HCT116 (cell line): Measurements from ENCODE around the gene GNB1. TPM values are rescaled to one million over a fixed set of nuclear protein-coding genes. Genes with fewer than 3 reads are reported as not detected.

Source experiments
- ATAC-seq: fragments of 200-7000 bp; cut with Tn5 transposase; 2 replicates; pipeline ENCODE4 v1.9.1; 2020; ENCODE audit warnings: mild to moderate bottlenecking, moderate library complexity
- BruUV-seq: library from RNA; stranded (reverse); fragments of 400-500 nt; replicated peaks from 2 replicates; lab custom pipeline; 2021; lab: Mats Ljungman, UMichigan
- CTCF ChIA-PET: fragments of 300-600 bp; sonication (Branson Sonifier 250); formaldehyde crosslinking; loops from one replicate; lab custom pipeline; 2021; ENCODE audit warnings: antibody characterized with exemption; lab: Charles Lee
- POLR2A ChIA-PET: fragments of 300-600, 350-600 bp; sonication (Branson Sonifier 250); formaldehyde crosslinking; loops from one replicate; lab custom pipeline; 2021; ENCODE audit warnings: antibody characterized with exemption; lab: Charles Lee
- RAD21 ChIA-PET, 2 experiments: fragments of 300-600 bp; sonication (Branson Sonifier 250); formaldehyde crosslinking; loops; one replicate each; lab custom pipeline; 2023; ENCODE audit warnings: low total read pairs in 2 of 2; ENCODE audit not compliant: uncharacterized antibody in 2 of 2, unreplicated experiment in 2 of 2, low non-redundant PET in 1 of 2; lab: Charles Lee
- DNase-seq: peaks from one replicate; pipeline ENCODE4 v3.0.0-alpha.2; 2010; ENCODE audit warnings: low read depth, low spot score
- H2AFZ ChIP-seq: fragments of 200-600 bp; shearing (Covaris generic), sonication (generic); 2 replicates; pipeline ENCODE4 v1.6.1; 2017; ENCODE audit warnings: low read depth, mixed run types, mixed read lengths, antibody characterized with exemption, low read length; ENCODE audit not compliant: poor library complexity, severe bottlenecking
- H3K27ac ChIP-seq: 2 replicates; pipeline ENCODE4 v1.5.1; 2012; ENCODE audit warnings: low read depth, low read length
- H3K27me3 ChIP-seq: fragments of 200-600 bp; sonication (generic); 2 replicates; pipeline ENCODE4 v1.6.1; 2016; ENCODE audit warnings: mixed run types, low read length, mixed read lengths; ENCODE audit not compliant: insufficient read depth
- H3K36me3 ChIP-seq, 2 experiments: fragments of 200-500 bp in 1 of 2; fragments of 200-600 bp in 1 of 2; sonication (Bioruptor generic) in 1 of 2; sonication (generic) in 1 of 2; 2 replicates each; pipeline versions ENCODE4 v1.5.1 to v1.6.1; 2014 to 2016; ENCODE audit warnings: low read length in 2 of 2, inconsistent platforms in 1 of 2, mixed read lengths in 1 of 2, mixed run types in 1 of 2; ENCODE audit not compliant: insufficient read depth in 2 of 2, control insufficient read depth in 1 of 2
- H3K4me1 ChIP-seq, 2 experiments: fragments of 200-600 bp in 1 of 2; sonication (generic) in 1 of 2; 2 replicates each; pipeline versions ENCODE4 v1.5.1 to v1.6.1; 2012 to 2017; ENCODE audit warnings: low read length in 2 of 2, inconsistent platforms in 1 of 2, mild to moderate bottlenecking in 1 of 2, mixed read lengths in 1 of 2, mixed run types in 1 of 2, moderate library complexity in 1 of 2; ENCODE audit not compliant: insufficient read depth in 2 of 2, control insufficient read depth in 1 of 2
- H3K4me2 ChIP-seq: fragments of 200-600 bp; sonication (generic); 2 replicates; pipeline ENCODE4 v1.6.1; 2017; ENCODE audit warnings: mixed run types, low read length, mixed read lengths
- H3K4me3 ChIP-seq, 2 experiments: fragments of 200-600 bp in 1 of 2; sonication (generic) in 1 of 2; replicated peaks in 1 of 2; 2 replicates each; pipeline ENCODE4 v1.5.1; 2011 to 2016; ENCODE audit warnings: low read length in 2 of 2, control low read depth in 1 of 2, low read depth in 1 of 2, mild to moderate bottlenecking in 1 of 2, mixed read lengths in 1 of 2, mixed run types in 1 of 2
- H3K79me2 ChIP-seq: fragments of 200-600 bp; sonication (generic); 2 replicates; pipeline ENCODE4 v1.6.1; 2017; ENCODE audit warnings: mild to moderate bottlenecking, mixed run types, low read length, moderate library complexity, mixed read lengths; ENCODE audit not compliant: insufficient read depth
- H3K9ac ChIP-seq: fragments of 200-600 bp; sonication (generic); 2 replicates; pipeline ENCODE4 v1.6.1; 2016; ENCODE audit warnings: low read length, mixed read lengths
- H3K9me2 ChIP-seq: fragments of 200-600 bp; sonication (generic), shearing (Covaris generic); 2 replicates; pipeline ENCODE4 v1.6.1; 2017; ENCODE audit warnings: mixed run types, mild to moderate bottlenecking, moderate library complexity; ENCODE audit not compliant: insufficient read depth
- H3K9me3 ChIP-seq, 2 experiments: fragments of 200-500 bp in 1 of 2; fragments of 200-600 bp in 1 of 2; sonication (Bioruptor generic) in 1 of 2; sonication (generic) in 1 of 2; 2 replicates each; pipeline ENCODE4 v1.6.1; 2014 to 2017; ENCODE audit warnings: low read length in 2 of 2, mixed read lengths in 2 of 2, inconsistent platforms in 1 of 2, low read depth in 1 of 2, mild to moderate bottlenecking in 1 of 2, mixed run types in 1 of 2, moderate library complexity in 1 of 2; ENCODE audit not compliant: control insufficient read depth in 1 of 2, insufficient read depth in 1 of 2
- H4K20me1 ChIP-seq: fragments of 200-600 bp; sonication (generic), shearing (Covaris generic); 2 replicates; pipeline ENCODE4 v1.6.1; 2017; ENCODE audit warnings: mixed run types, mild to moderate bottlenecking, moderate library complexity; ENCODE audit not compliant: insufficient read depth
- CEBPB ChIP-seq: IDR thresholded peaks from 2 replicates; pipeline ENCODE4 v1.6.1; 2012; ENCODE audit warnings: low read depth
- EGR1 ChIP-seq: IDR thresholded peaks from 2 replicates; pipeline ENCODE4 v1.6.1; 2012; ENCODE audit warnings: low read depth
- ELF1 ChIP-seq: IDR thresholded peaks from 2 replicates; pipeline ENCODE4 v1.6.1; 2012; ENCODE audit warnings: low read depth, borderline replicate concordance
- EZH2 ChIP-seq: fragments of 200-600 bp; sonication (generic); IDR thresholded peaks from 2 replicates; pipeline ENCODE4 v1.6.1; 2017; ENCODE audit warnings: antibody characterized with exemption, mixed run types
- FOSL1 ChIP-seq: IDR thresholded peaks from 2 replicates; pipeline ENCODE4 v1.6.1; 2012; ENCODE audit warnings: low read depth
- JUND ChIP-seq: IDR thresholded peaks from 2 replicates; pipeline ENCODE4 v1.6.1; 2012
- POLR2A ChIP-seq: IDR thresholded peaks from 2 replicates; pipeline ENCODE4 v1.7.0; 2011; ENCODE audit warnings: borderline replicate concordance; ENCODE audit not compliant: insufficient read depth, insufficient read length; ENCODE audit errors: extremely low read depth
- POLR2AphosphoS5 ChIP-seq: IDR thresholded peaks from 2 replicates; pipeline ENCODE4 v1.6.1; 2011; ENCODE audit warnings: mild to moderate bottlenecking, low read depth, low read length, moderate library complexity
- RAD21 ChIP-seq: IDR thresholded peaks from 2 replicates; pipeline ENCODE4 v1.6.1; 2012; ENCODE audit warnings: low read depth, mild to moderate bottlenecking
- YY1 ChIP-seq: IDR thresholded peaks from 2 replicates; pipeline ENCODE4 v1.6.1; 2011; ENCODE audit warnings: low read length, low read depth, moderate library complexity, mild to moderate bottlenecking; ENCODE audit not compliant: insufficient replicate concordance; ENCODE audit errors: extremely low read depth
- ZBTB33 ChIP-seq: IDR thresholded peaks from 2 replicates; pipeline ENCODE4 v1.6.1; 2011; ENCODE audit warnings: mild to moderate bottlenecking, low read length, moderate library complexity; ENCODE audit not compliant: insufficient replicate concordance; ENCODE audit errors: extremely low read depth
- ZFX ChIP-seq: fragments of 450-650 bp; IDR thresholded peaks from 2 replicates; pipeline ENCODE4 v1.6.1; 2017
- ZNF274 ChIP-seq: fragments of 200-500 bp; sonication (Bioruptor generic); IDR thresholded peaks from 2 replicates; pipeline ENCODE4 v1.6.1; 2014; ENCODE audit warnings: mild to moderate bottlenecking, low read depth, low read length, inconsistent platforms
- intact Hi-C: fragments of 100-400 bp; cut with micrococcal nuclease; formaldehyde crosslinking; loops from 2 replicates; pipeline ENCODE4 v1.10.0; 2022
- total RNA-seq: library from RNA; stranded (reverse); gene quantifications from one replicate; pipeline ENCODE4 v1.2.1, GENCODE V29; 2021; ENCODE audit not compliant: unreplicated experiment
- TF ChIP-seq, protein P1 (sequence below): IDR thresholded peaks from 2 replicates; pipeline ENCODE4 v1.6.1; 2012
- TF ChIP-seq, protein P2 (sequence below): IDR thresholded peaks from 2 replicates; pipeline ENCODE4 v1.6.1; 2012

GNB1 gene
- total RNA-seq, 1 experiment from 2014 or later = 371 TPM

GRCh38 chr1:1937549-1938275 lies 46.8 kb upstream of the GNB1 start:
- no peak overlapping the region for H2AFZ ChIP-seq
- no peaks in the 10 kb centered on the region for H3K27me3 ChIP-seq
- H3K4me3 ChIP-seq = no peak overlapping the region
- no peak overlapping the region for H3K9ac ChIP-seq
- ATAC-seq = no peak
- no TSS peak for BruUV-seq
- H3K9me2 ChIP-seq = no peaks in the 10 kb centered on the region
- CTCF ChIA-PET = no interaction called here
- TF ChIP-seq ZNF274 = no peak
- TF ChIP-seq ELF1 = no peak
- TF ChIP-seq FOSL1 = no peak
- TF ChIP-seq POLR2A = no peak
- POLR2A ChIA-PET = no interaction called here
- H3K36me3 ChIP-seq = no peaks in the 10 kb centered on the region
- H3K27ac ChIP-seq = no peak overlapping the region
- no peak overlapping the region for H3K4me2 ChIP-seq
- peaks cover 0 to 9% of the 10 kb centered on the region in 2 experiments; a peak in 1 of 4 replicates for H3K9me3 ChIP-seq
- no peaks in the 10 kb centered on the region for H4K20me1 ChIP-seq
- H3K4me1 ChIP-seq = no peaks in the 10 kb centered on the region
- no peak for DNase-seq
- H3K79me2 ChIP-seq = no peaks in the 10 kb centered on the region
- RAD21 ChIA-PET = no interaction called here
- intact Hi-C loops = no loop called here

DNA sequence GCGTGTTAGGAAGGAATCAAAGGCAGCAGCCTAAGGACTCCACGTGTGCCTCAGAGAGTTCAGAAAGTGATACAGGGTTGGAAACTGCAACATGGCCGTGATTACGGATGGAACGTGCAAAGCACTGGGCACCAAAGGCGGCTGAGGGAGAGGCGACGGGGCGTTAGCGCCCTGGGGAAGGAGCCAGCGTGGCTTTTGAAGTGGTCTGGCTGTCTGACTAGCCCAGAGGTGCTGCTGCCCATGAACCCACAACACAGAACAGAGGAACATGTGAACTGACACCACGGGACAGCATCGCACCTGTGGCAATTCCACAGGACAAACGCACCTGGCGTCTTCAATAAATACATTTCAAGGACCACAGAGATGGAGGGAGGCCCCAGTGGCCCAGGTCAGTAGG lies 46.2 kb upstream of the GNB1 start:
- CTCF ChIA-PET = no interaction called here
- ATAC-seq (no peak), DNase-seq (no peak)
- Histone ChIP-seq H3K27me3 (no peaks in the 10 kb centered on the region), H2AFZ (no peak overlapping the region), H3K9ac (no peak overlapping the region), H3K4me1 (no peaks in the 10 kb centered on the region), H3K27ac (no peak overlapping the region), H3K4me2 (no peak overlapping the region), H3K9me2 (no peaks in the 10 kb centered on the region), H3K79me2 (no peaks in the 10 kb centered on the region), H3K36me3 (no peaks in the 10 kb centered on the region), H3K4me3 (no peak overlapping the region), H4K20me1 (no peaks in the 10 kb centered on the region), H3K9me3 (peaks cover 0 to 9% of the 10 kb centered on the region in 2 experiments; a peak in 1 of 4 replicates)
- intact Hi-C loops = no loop called here
- POLR2A ChIA-PET = no interaction called here
- no TSS peak for BruUV-seq
- RAD21 ChIA-PET = no interaction called here
- TF ChIP-seq, protein P1, sequence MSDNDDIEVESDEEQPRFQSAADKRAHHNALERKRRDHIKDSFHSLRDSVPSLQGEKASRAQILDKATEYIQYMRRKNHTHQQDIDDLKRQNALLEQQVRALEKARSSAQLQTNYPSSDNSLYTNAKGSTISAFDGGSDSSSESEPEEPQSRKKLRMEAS = no peak
- TF ChIP-seq EGR1 (no peak), ZBTB33 (no peak), ZFX (no peak), EZH2 (no peak), CEBPB (no peak), JUND (no peak), POLR2AphosphoS5 (no peak), RAD21 (no peak), YY1 (no peak), ELF1 (no peak), FOSL1 (no peak)
- TF ChIP-seq, protein P2, sequence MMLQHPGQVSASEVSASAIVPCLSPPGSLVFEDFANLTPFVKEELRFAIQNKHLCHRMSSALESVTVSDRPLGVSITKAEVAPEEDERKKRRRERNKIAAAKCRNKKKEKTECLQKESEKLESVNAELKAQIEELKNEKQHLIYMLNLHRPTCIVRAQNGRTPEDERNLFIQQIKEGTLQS = no peak
